OCI-LY7 (cell line): ENCODE results near the gene SLC26A3. TPM values are rescaled to one million over a fixed set of nuclear protein-coding genes. Genes with fewer than 3 reads are reported as not detected.
"Not testable (repeated sequence)": the region's sequence is repeated elsewhere in the genome, so short reads cannot be mapped to it uniquely, and the experiment has no call there.

ENCODE experiments used
- Bru-seq: library from RNA; stranded (reverse); fragments of 400-500 nt; gene quantifications from one replicate; lab custom pipeline; 2021; lab: Mats Ljungman, UMichigan
- BruChase-seq, 2 experiments: library from RNA; stranded (reverse); fragments of 400-500 nt; gene quantifications; one replicate each; lab custom pipeline; 2021; lab: Mats Ljungman, UMichigan
- BruUV-seq: library from RNA; stranded (reverse); fragments of 400-500 nt; replicated peaks from 2 replicates; lab custom pipeline; 2021; lab: Mats Ljungman, UMichigan
- CTCF ChIA-PET: fragments of 300-600 bp; sonication (Branson Sonifier 250); formaldehyde crosslinking; loops from one replicate; lab custom pipeline; 2022; ENCODE audit warnings: antibody characterized with exemption; ENCODE audit not compliant: unreplicated experiment; lab: Charles Lee
- POLR2A ChIA-PET: fragments of 300-600 bp; sonication (Branson Sonifier 250); formaldehyde crosslinking; loops from one replicate; lab custom pipeline; 2022; ENCODE audit warnings: antibody characterized with exemption; lab: Charles Lee
- DNase-seq: peaks from one replicate; pipeline ENCODE4 v3.0.0-alpha.2; 2015; ENCODE audit warnings: low spot score
- H2AFZ ChIP-seq: fragments of 200-600 bp; sonication (generic), shearing (Covaris generic); 2 replicates; pipeline ENCODE4 v1.6.1; 2014; ENCODE audit warnings: mild to moderate bottlenecking, antibody characterized with exemption, low read length, moderate library complexity
- H3K27ac ChIP-seq: fragments of 200-600 bp; sonication (generic); 2 replicates; pipeline ENCODE4 v1.5.1; 2014; ENCODE audit warnings: mixed run types, low read depth, mild to moderate bottlenecking, moderate library complexity, low read length, inconsistent platforms; ENCODE audit not compliant: poor library complexity, severe bottlenecking
- H3K36me3 ChIP-seq: fragments of 200-600 bp; sonication (generic); 2 replicates; pipeline ENCODE4 v1.6.1; 2014; ENCODE audit warnings: mild to moderate bottlenecking, antibody characterized with exemption, low read length, moderate library complexity, mixed read lengths; ENCODE audit not compliant: insufficient read depth
- H3K4me1 ChIP-seq: fragments of 200-600 bp; sonication (generic); 2 replicates; pipeline ENCODE4 v1.5.1; 2014; ENCODE audit warnings: mild to moderate bottlenecking, low read length; ENCODE audit not compliant: insufficient read depth, poor library complexity, severe bottlenecking
- H3K4me2 ChIP-seq: fragments of 200-600 bp; sonication (generic); 2 replicates; pipeline ENCODE4 v1.6.1; 2014; ENCODE audit warnings: mild to moderate bottlenecking, low read length
- H3K4me3 ChIP-seq: fragments of 200-600 bp; sonication (generic); 2 replicates; pipeline ENCODE4 v1.5.1; 2014; ENCODE audit warnings: mild to moderate bottlenecking, low read depth, low read length; ENCODE audit not compliant: poor library complexity, severe bottlenecking
- H3K79me2 ChIP-seq: fragments of 200-600 bp; sonication (generic); 2 replicates; pipeline ENCODE4 v1.6.1; 2016; ENCODE audit warnings: low read depth, mild to moderate bottlenecking, low read length, moderate library complexity, mixed read lengths; ENCODE audit not compliant: insufficient read depth
- H3K9me2 ChIP-seq: fragments of 200-600 bp; sonication (generic); 2 replicates; pipeline ENCODE4 v1.6.1; 2016; ENCODE audit warnings: mild to moderate bottlenecking, low read length, mixed read lengths; ENCODE audit not compliant: insufficient read depth
- H3K9me3 ChIP-seq: fragments of 200-600 bp; sonication (generic); 2 replicates; pipeline ENCODE4 v1.6.1; 2014; ENCODE audit warnings: mild to moderate bottlenecking, mixed run types, low read length, mixed read lengths
- H4K20me1 ChIP-seq: fragments of 200-600 bp; sonication (generic); 2 replicates; pipeline ENCODE4 v1.6.1; 2014; ENCODE audit warnings: mild to moderate bottlenecking, antibody characterized with exemption, low read length, moderate library complexity, mixed read lengths; ENCODE audit not compliant: insufficient read depth
- CTCF ChIP-seq: fragments of 200-600 bp; sonication (generic); conservative IDR thresholded peaks from 2 replicates; pipeline ENCODE4 v1.5.1; 2014; ENCODE audit warnings: mild to moderate bottlenecking, antibody characterized with exemption, low read length, moderate library complexity, mixed read lengths
- EZH2phosphoT487 ChIP-seq: fragments of 200-600 bp; sonication (generic); IDR thresholded peaks from 2 replicates; pipeline ENCODE4 v1.6.1; 2018; ENCODE audit warnings: low read depth, borderline replicate concordance, mild to moderate bottlenecking, mixed run types, antibody characterized with exemption, low read length, moderate library complexity, mixed read lengths
- intact Hi-C: fragments of 100-400 bp; cut with micrococcal nuclease; formaldehyde crosslinking; loops from one replicate; pipeline ENCODE4 v1.10.0; 2022; ENCODE audit not compliant: unreplicated experiment
- long read RNA-seq: library from polyadenylated mRNA; stranded (forward); transcript quantifications from one replicate; pipeline ENCODE4 v2.0.0, GENCODE V29; 2022
- total RNA-seq, 2 experiments: library from RNA; depleted of rRNA in 1 of 2; stranded (reverse); fragments of >200 nt in 1 of 2; shearing (Covaris generic) in 1 of 2; gene quantifications; 2 replicates each; pipeline ENCODE4 v1.2.3, GENCODE V29; 2014 to 2022

The SLC26A3 gene
- not detected in 2 replicates for total RNA-seq (2014; rRNA removed; shearing (Covaris generic))
- not detected in 2 replicates for total RNA-seq (2022)
- Bru-seq, nascent RNA: not detected
- BruChase-seq, experiment 1, labeled RNA remaining after a 6-hour chase: percentile 4 among the genes with signal in this experiment
- BruChase-seq, experiment 2, labeled RNA remaining after a 2-hour chase: not detected
- long read RNA-seq, partial matches to known transcripts: 0 of 4 reads
- long read RNA-seq, other reads (novel, unspliced or antisense): 4 of 4 reads

DNA sequence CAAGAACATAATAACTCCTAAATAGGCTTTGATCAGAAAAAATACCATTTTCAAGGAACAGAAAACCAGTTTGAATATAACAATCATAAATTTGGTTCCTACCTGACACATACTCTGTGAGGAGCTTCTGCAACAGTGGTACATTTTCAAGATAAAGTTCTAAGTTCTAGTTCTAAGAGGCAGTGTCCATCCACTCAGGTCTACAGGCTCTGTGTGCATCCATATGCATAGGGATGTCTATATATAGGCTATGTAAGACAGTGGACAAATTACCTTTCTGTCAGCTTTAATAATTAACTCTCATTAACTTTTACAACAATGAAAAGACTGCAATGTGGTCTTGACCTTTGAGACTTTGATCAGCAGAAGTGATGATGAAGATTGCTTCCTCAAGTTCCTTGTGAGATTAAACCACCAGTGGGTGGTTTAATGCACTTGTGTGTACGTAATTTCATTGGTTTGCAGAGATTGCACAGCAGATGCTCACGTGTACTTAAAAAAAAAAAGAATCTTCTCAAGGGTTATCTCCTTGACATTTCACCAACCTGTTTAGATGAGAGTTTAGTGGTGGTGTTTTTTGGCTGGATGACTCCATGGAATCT, at the start of gene SLC26A3:
TSS of gene SLC26A3 (minus strand) at position 215 of the 602 bp plus-strand sequence. CDS start 8,714 bp downstream, outside the sequence.
- Histone ChIP-seq H3K9me3 (no peaks in the 10 kb centered on the region), H3K4me2 (no peak within 1 kb of the TSS), H3K27ac (no peak within 1 kb of the TSS), H3K79me2 (no peaks in the 10 kb centered on the region), H3K4me1 (no peaks in the 10 kb centered on the region), H2AFZ (no peak within 1 kb of the TSS), H3K9me2 (no peaks in the 10 kb centered on the region), H4K20me1 (no peaks in the 10 kb centered on the region), H3K36me3 (no peaks in the 10 kb centered on the region), H3K4me3 (no peak within 1 kb of the TSS)
- DNase-seq: no peak
- intact Hi-C loops: no loop called here
- ChIA-PET CTCF (no interaction called here), POLR2A (interaction anchor here (0.7 to 1.0 kb wide), 2 partner anchors 15 to 941 kb away, joined by 3 read pairs; no protein-coding TSS in a partner anchor)
- BruUV-seq: no TSS peak
- TF ChIP-seq EZH2phosphoT487 (no peak), CTCF (no peak)

GRCh38 chr7:107850643-107851042, 47.6 kb upstream of the SLC26A3 start:
- Histone ChIP-seq H3K4me2 (no peak overlapping the region), H3K4me3 (no peak overlapping the region), H3K9me3 (no peaks in the 10 kb centered on the region), H4K20me1 (no peaks in the 10 kb centered on the region), H3K9me2 (no peaks in the 10 kb centered on the region), H3K4me1 (no peaks in the 10 kb centered on the region), H3K36me3 (no peaks in the 10 kb centered on the region), H3K27ac (no peak overlapping the region), H2AFZ (no peak overlapping the region), H3K79me2 (no peaks in the 10 kb centered on the region)
- no TSS peak for BruUV-seq
- intact Hi-C loops: no loop called here
- no peak for TF ChIP-seq CTCF
- TF ChIP-seq EZH2phosphoT487: no peak
- POLR2A ChIA-PET: no interaction called here
- DNase-seq: no peak
- CTCF ChIA-PET: no interaction called here

GRCh38 chr7:107850216-107850615, 47.2 kb upstream of the SLC26A3 start:
- no TSS peak for BruUV-seq
- H3K4me2 ChIP-seq: no peak overlapping the region
- H3K9me2 ChIP-seq: no peaks in the 10 kb centered on the region
- no peaks in the 10 kb centered on the region for H3K9me3 ChIP-seq
- intact Hi-C loops: no loop called here
- ChIA-PET POLR2A (no interaction called here), CTCF (no interaction called here)
- DNase-seq: no peak
- TF ChIP-seq CTCF (no peak), EZH2phosphoT487 (no peak)
- no peak overlapping the region for H3K4me3 ChIP-seq
- H4K20me1 ChIP-seq: no peaks in the 10 kb centered on the region
- H3K79me2 ChIP-seq: no peaks in the 10 kb centered on the region
- H3K4me1 ChIP-seq: no peaks in the 10 kb centered on the region
- no peak overlapping the region for H2AFZ ChIP-seq
- no peaks in the 10 kb centered on the region for H3K36me3 ChIP-seq
- no peak overlapping the region for H3K27ac ChIP-seq

GRCh38 chr7:107848211-107848610, 45.2 kb upstream of the SLC26A3 start:
- H3K9me2 ChIP-seq, H3K9me3 ChIP-seq, H3K4me1 ChIP-seq, H3K4me2 ChIP-seq, POLR2A ChIA-PET, H2AFZ ChIP-seq, CTCF ChIA-PET, H3K36me3 ChIP-seq, BruUV-seq, intact Hi-C loops, DNase-seq, H3K27ac ChIP-seq, H3K79me2 ChIP-seq, H3K4me3 ChIP-seq, H4K20me1 ChIP-seq: not testable (repeated sequence)
